SK-N-SH treated with all-trans-retinoic acid at 6 μM for 48 hours (cell line): ENCODE data around the gene CHD1.

Experiments used
- ESRRG ChIP-seq: fragments of 250-450 bp; sonication (Bioruptor Pico); IDR thresholded peaks from 2 replicates; pipeline ENCODE4 v1.6.1; 2021; ENCODE audit warnings: mild to moderate bottlenecking
- ZFP3 ChIP-seq: fragments of 250-450 bp; sonication (Bioruptor Pico); IDR thresholded peaks from 2 replicates; pipeline ENCODE4 v1.5.0; 2020; ENCODE audit warnings: mild to moderate bottlenecking, moderate library complexity
- ZNF565 ChIP-seq: fragments of 450-650 bp; formaldehyde crosslinking; conservative IDR thresholded peaks from 2 replicates; pipeline ENCODE4 v1.5.0; 2020; ENCODE audit warnings: low read depth, mild to moderate bottlenecking, moderate library complexity
- TF ChIP-seq, protein P1 (sequence below): fragments of 250-450 bp; sonication (Bioruptor Pico); IDR thresholded peaks from 2 replicates; pipeline ENCODE4 v1.5.0; 2020; ENCODE audit warnings: mild to moderate bottlenecking, moderate library complexity
- TF ChIP-seq, protein P2 (sequence below): fragments of 250-450 bp; sonication (Bioruptor Pico); IDR thresholded peaks from 2 replicates; pipeline ENCODE4 v1.5.1; 2021; ENCODE audit warnings: mild to moderate bottlenecking, moderate library complexity
- TF ChIP-seq, protein P3 (sequence below): fragments of 250-450 bp; sonication (Bioruptor Pico); IDR thresholded peaks from 2 replicates; pipeline ENCODE4 v1.5.1; 2020; ENCODE audit warnings: low read depth, mild to moderate bottlenecking, moderate library complexity
- TF ChIP-seq, protein P4 (sequence below): fragments of 250-450 bp; sonication (Bioruptor Pico); IDR thresholded peaks from 2 replicates; pipeline ENCODE4 v1.8.0; 2020; ENCODE audit warnings: mild to moderate bottlenecking, moderate library complexity, borderline replicate concordance

DNA sequence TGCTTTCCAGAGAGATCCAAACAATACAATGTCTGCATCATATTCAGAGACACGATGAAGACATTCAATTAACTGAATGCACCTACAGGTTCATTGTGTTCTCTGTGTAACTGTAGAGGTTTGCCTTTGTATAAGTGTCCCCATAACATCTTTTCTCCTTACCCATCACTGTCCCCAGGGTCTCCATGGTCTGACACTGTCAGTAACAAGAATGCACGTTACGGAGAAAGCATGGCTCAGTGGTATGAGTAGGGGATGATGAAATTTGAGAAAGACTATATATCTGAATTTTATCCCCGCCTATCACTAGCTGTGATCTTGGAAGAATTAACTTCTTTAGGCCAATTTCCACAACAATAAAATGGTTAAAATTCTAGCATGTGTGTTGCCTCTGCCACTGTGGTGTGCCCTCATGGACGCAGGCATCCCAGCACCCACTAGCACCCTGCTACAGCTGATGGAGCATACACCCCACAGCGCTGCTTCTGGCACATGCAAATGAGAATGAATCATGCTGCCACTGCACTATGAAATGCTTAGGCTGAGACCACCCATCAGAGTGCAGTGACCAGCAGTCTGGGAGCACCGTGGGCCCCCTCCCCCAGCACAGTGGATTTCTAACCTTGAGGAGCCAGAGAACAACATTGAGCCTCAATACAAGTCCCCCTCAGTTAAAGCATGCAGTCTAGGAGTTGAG, 101.1 kb downstream of the CHD1 start:
- TF ChIP-seq, protein P1, sequence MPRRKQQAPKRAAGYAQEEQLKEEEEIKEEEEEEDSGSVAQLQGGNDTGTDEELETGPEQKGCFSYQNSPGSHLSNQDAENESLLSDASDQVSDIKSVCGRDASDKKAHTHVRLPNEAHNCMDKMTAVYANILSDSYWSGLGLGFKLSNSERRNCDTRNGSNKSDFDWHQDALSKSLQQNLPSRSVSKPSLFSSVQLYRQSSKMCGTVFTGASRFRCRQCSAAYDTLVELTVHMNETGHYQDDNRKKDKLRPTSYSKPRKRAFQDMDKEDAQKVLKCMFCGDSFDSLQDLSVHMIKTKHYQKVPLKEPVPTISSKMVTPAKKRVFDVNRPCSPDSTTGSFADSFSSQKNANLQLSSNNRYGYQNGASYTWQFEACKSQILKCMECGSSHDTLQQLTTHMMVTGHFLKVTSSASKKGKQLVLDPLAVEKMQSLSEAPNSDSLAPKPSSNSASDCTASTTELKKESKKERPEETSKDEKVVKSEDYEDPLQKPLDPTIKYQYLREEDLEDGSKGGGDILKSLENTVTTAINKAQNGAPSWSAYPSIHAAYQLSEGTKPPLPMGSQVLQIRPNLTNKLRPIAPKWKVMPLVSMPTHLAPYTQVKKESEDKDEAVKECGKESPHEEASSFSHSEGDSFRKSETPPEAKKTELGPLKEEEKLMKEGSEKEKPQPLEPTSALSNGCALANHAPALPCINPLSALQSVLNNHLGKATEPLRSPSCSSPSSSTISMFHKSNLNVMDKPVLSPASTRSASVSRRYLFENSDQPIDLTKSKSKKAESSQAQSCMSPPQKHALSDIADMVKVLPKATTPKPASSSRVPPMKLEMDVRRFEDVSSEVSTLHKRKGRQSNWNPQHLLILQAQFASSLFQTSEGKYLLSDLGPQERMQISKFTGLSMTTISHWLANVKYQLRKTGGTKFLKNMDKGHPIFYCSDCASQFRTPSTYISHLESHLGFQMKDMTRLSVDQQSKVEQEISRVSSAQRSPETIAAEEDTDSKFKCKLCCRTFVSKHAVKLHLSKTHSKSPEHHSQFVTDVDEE, result no peak
- TF ChIP-seq, protein P2, sequence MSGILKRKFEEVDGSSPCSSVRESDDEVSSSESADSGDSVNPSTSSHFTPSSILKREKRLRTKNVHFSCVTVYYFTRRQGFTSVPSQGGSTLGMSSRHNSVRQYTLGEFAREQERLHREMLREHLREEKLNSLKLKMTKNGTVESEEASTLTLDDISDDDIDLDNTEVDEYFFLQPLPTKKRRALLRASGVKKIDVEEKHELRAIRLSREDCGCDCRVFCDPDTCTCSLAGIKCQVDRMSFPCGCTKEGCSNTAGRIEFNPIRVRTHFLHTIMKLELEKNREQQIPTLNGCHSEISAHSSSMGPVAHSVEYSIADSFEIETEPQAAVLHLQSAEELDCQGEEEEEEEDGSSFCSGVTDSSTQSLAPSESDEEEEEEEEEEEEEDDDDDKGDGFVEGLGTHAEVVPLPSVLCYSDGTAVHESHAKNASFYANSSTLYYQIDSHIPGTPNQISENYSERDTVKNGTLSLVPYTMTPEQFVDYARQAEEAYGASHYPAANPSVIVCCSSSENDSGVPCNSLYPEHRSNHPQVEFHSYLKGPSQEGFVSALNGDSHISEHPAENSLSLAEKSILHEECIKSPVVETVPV, result no peak
- TF ChIP-seq, protein P3, sequence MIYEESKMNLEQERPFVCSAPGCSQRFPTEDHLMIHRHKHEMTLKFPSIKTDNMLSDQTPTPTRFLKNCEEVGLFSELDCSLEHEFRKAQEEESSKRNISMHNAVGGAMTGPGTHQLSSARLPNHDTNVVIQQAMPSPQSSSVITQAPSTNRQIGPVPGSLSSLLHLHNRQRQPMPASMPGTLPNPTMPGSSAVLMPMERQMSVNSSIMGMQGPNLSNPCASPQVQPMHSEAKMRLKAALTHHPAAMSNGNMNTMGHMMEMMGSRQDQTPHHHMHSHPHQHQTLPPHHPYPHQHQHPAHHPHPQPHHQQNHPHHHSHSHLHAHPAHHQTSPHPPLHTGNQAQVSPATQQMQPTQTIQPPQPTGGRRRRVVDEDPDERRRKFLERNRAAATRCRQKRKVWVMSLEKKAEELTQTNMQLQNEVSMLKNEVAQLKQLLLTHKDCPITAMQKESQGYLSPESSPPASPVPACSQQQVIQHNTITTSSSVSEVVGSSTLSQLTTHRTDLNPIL (CRISPR knock-in tag), result no peak
- TF ChIP-seq, protein P4, sequence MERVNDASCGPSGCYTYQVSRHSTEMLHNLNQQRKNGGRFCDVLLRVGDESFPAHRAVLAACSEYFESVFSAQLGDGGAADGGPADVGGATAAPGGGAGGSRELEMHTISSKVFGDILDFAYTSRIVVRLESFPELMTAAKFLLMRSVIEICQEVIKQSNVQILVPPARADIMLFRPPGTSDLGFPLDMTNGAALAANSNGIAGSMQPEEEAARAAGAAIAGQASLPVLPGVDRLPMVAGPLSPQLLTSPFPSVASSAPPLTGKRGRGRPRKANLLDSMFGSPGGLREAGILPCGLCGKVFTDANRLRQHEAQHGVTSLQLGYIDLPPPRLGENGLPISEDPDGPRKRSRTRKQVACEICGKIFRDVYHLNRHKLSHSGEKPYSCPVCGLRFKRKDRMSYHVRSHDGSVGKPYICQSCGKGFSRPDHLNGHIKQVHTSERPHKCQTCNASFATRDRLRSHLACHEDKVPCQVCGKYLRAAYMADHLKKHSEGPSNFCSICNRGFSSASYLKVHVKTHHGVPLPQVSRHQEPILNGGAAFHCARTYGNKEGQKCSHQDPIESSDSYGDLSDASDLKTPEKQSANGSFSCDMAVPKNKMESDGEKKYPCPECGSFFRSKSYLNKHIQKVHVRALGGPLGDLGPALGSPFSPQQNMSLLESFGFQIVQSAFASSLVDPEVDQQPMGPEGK, result no peak
- TF ChIP-seq ESRRG (CRISPR knock-in tag) (no peak), ZNF565 (CRISPR knock-in tag) (no peak), ZFP3 (no peak)
